Measurements from ENCODE around the gene HOGA1.

DNA sequence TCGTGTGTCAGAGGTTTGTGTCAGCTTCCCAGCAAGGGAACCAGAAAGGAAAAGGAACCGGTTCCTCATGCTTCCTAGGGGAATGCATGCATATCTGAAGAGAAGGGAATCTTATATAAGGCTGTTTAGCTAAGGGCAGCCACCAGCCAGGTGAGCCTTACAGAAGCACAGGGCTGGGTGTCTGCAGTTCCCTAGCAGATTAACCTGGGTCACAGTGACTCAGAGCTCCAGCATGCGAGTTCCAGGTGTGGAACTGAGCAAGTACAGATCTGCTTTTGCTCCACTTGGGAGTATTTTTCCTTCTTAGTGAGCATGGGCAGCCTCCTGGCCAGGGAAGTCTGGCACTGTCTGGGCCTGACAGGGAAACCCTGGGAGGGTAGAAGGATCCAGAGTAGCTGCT is 12.6 kb upstream of the HOGA1 start:
- TF ChIP-seq POLR2A (IDR thresholded peaks at IDR 0.05) = no peak
- TF ChIP-seq, protein P1, sequence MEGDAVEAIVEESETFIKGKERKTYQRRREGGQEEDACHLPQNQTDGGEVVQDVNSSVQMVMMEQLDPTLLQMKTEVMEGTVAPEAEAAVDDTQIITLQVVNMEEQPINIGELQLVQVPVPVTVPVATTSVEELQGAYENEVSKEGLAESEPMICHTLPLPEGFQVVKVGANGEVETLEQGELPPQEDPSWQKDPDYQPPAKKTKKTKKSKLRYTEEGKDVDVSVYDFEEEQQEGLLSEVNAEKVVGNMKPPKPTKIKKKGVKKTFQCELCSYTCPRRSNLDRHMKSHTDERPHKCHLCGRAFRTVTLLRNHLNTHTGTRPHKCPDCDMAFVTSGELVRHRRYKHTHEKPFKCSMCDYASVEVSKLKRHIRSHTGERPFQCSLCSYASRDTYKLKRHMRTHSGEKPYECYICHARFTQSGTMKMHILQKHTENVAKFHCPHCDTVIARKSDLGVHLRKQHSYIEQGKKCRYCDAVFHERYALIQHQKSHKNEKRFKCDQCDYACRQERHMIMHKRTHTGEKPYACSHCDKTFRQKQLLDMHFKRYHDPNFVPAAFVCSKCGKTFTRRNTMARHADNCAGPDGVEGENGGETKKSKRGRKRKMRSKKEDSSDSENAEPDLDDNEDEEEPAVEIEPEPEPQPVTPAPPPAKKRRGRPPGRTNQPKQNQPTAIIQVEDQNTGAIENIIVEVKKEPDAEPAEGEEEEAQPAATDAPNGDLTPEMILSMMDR (IDR thresholded peaks at IDR 0.05) = no peak

Data from Peyer's patch (tissue), 4 donors.